ENCODE measurements around the gene MAP4K4.

DNA sequence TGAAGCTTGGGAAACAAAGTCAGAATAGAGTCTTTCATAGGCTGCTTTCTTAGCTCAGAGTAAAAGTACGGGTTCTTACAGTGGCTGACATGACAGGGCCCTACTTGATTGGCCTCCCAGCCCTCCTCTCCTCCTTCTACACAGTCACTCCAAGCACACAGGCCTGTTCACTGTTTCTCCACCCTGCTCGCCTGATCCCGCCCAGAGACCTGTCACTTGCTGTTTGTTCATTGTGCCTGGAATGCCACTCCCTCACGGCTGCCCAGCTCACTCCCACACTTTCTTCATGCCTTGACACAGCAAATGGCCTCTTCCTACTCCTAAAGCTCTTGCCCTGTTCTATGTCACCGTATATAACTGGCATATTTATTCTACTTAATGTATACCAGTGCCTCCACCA, 104.8 kb downstream of the MAP4K4 start:
- TF ChIP-seq GATA2 (IDR thresholded peaks at IDR 0.05; ENCODE audit: low read depth, low read length) (no peak), GATA3 (IDR thresholded peaks at IDR 0.05; ENCODE audit: low read depth, low read length) (no peak)

Data from SH-SY5Y (cell line).